Smooth muscle cell (in vitro differentiated cells): Measurements from ENCODE around the gene NEGR1. TPM values are rescaled to one million over a fixed set of nuclear protein-coding genes. Genes with fewer than 3 reads are reported as not detected.

ENCODE experiments used
- DNase-seq: peaks from one replicate; lab custom pipeline; 2025; ENCODE audit not compliant: unreplicated experiment; lab: John Stamatoyannopoulos, UW
- H2AFZ ChIP-seq: fragments of 200-600 bp; sonication (generic); 2 replicates; pipeline ENCODE4 v1.6.0; 2016; ENCODE audit warnings: antibody characterized with exemption, low read depth, mild to moderate bottlenecking
- H3F3A ChIP-seq: fragments of 200-600 bp; sonication (generic); 2 replicates; pipeline ENCODE4 v1.6.0; 2017; ENCODE audit warnings: antibody characterized with exemption, low read depth
- H3K27ac ChIP-seq: fragments of 200-600 bp; sonication (generic); 2 replicates; pipeline ENCODE4 v1.5.1; 2016; ENCODE audit warnings: low read depth, mild to moderate bottlenecking
- H3K27me3 ChIP-seq: fragments of 200-600 bp; sonication (generic); 2 replicates; pipeline ENCODE4 v1.6.1; 2016; ENCODE audit warnings: low read depth, mild to moderate bottlenecking
- H3K36me3 ChIP-seq: fragments of 200-600 bp; sonication (generic); 2 replicates; pipeline ENCODE4 v1.5.1; 2016; ENCODE audit warnings: low read depth
- H3K4me1 ChIP-seq: fragments of 200-600 bp; sonication (generic); 2 replicates; pipeline ENCODE4 v1.5.1; 2016; ENCODE audit warnings: low read depth
- H3K4me2 ChIP-seq: fragments of 200-600 bp; sonication (generic); 2 replicates; pipeline ENCODE4 v1.6.0; 2016; ENCODE audit warnings: mild to moderate bottlenecking
- H3K4me3 ChIP-seq: fragments of 200-600 bp; sonication (generic); 2 replicates; pipeline ENCODE4 v1.5.1; 2016; ENCODE audit warnings: mild to moderate bottlenecking
- H3K79me2 ChIP-seq: fragments of 200-600 bp; sonication (generic); 2 replicates; pipeline ENCODE4 v1.6.0; 2016; ENCODE audit warnings: low read depth, mild to moderate bottlenecking
- H3K9ac ChIP-seq: fragments of 200-600 bp; sonication (generic); 2 replicates; pipeline ENCODE4 v1.6.0; 2016; ENCODE audit warnings: low read depth
- H3K9me3 ChIP-seq: fragments of 200-600 bp; sonication (generic); replicated peaks from 2 replicates; pipeline ENCODE4 v1.5.1; 2016; ENCODE audit warnings: low read depth
- H4K20me1 ChIP-seq: fragments of 200-600 bp; sonication (generic); 2 replicates; pipeline ENCODE4 v1.6.0; 2016; ENCODE audit warnings: low read depth
- CTCF ChIP-seq: fragments of 200-600 bp; sonication (generic); IDR thresholded peaks from 2 replicates; pipeline ENCODE4 v1.5.1; 2017; ENCODE audit warnings: borderline replicate concordance, mild to moderate bottlenecking, antibody characterized with exemption; ENCODE audit not compliant: insufficient read depth, poor library complexity, severe bottlenecking
- WGBS: methylation state at CpG from one replicate; pipeline ENCODE4 v1.1.7; 2016; ENCODE audit warnings: low lambda C conversion rate; 5-methylcytosine and 5-hydroxymethylcytosine counted together
- polyA plus RNA-seq: library from polyadenylated mRNA; unstranded; fragments of >200 nt; fragmentation: Nextera tagmentation; extraction: Ambion mirVana; gene quantifications from 2 replicates; pipeline ENCODE4 v1.2.1, GENCODE V29; 2016
- total RNA-seq: library from RNA; depleted of rRNA; stranded (reverse); fragments of >200 nt; gene quantifications from 2 replicates; pipeline ENCODE4 v1.2.3, GENCODE V29; 2014

NEGR1 gene
- total and polyA plus RNA-seq, 2 experiments from 2014 or later, result 0.02 to 0.09 TPM

- no peak for DNase-seq
- Histone ChIP-seq H2AFZ (no peak overlapping the region), H3K9me3 (no peaks in the 10 kb centered on the region)
Measured at GRCh38 chr1:71600023-71600422, 682.3 kb downstream of the NEGR1 start.

GRCh38 chr1:71599306-71599705 lies 683.0 kb downstream of the NEGR1 start:
- H3K4me2 ChIP-seq, result no peak overlapping the region
- H3K4me1 ChIP-seq, result no peaks in the 10 kb centered on the region
- H3F3A ChIP-seq, result no peaks in the 10 kb centered on the region
- H3K27ac ChIP-seq, result no peak overlapping the region
- no peak overlapping the region for H3K9ac ChIP-seq
- no peak for DNase-seq
- WGBS, result 76% methylated on average over 1 of the region's 1 CpG
- H2AFZ ChIP-seq, result no peak overlapping the region
- no peak for TF ChIP-seq CTCF
- H3K9me3 ChIP-seq, result no peaks in the 10 kb centered on the region
- no peaks in the 10 kb centered on the region for H3K27me3 ChIP-seq
- H4K20me1 ChIP-seq, result no peaks in the 10 kb centered on the region
- no peak overlapping the region for H3K4me3 ChIP-seq
- no peaks in the 10 kb centered on the region for H3K79me2 ChIP-seq
- no peaks in the 10 kb centered on the region for H3K36me3 ChIP-seq

More at GRCh38 chr1:71600023-71600422, 682.3 kb downstream of the NEGR1 start:
- H3K4me2 ChIP-seq, result no peak overlapping the region
- 92% methylated on average over 2 of the region's 2 CpGs for WGBS
- H3K4me3 ChIP-seq, result no peak overlapping the region
- no peaks in the 10 kb centered on the region for H3K79me2 ChIP-seq
- H3K27me3 ChIP-seq, result no peaks in the 10 kb centered on the region
- no peaks in the 10 kb centered on the region for H3F3A ChIP-seq
- no peak overlapping the region for H3K27ac ChIP-seq
- no peaks in the 10 kb centered on the region for H3K36me3 ChIP-seq
- no peak overlapping the region for H3K9ac ChIP-seq
- H4K20me1 ChIP-seq, result no peaks in the 10 kb centered on the region
- no peak for TF ChIP-seq CTCF
- H3K4me1 ChIP-seq, result no peaks in the 10 kb centered on the region

- no peak for DNase-seq
- no peak overlapping the region for H3K4me2 ChIP-seq
Measured at GRCh38 chr1:71593523-71593922, 688.8 kb downstream of the NEGR1 start.

More at GRCh38 chr1:71593523-71593922, 688.8 kb downstream of the NEGR1 start:
- no peak for TF ChIP-seq CTCF
- no peaks in the 10 kb centered on the region for H3F3A ChIP-seq
- H3K27ac ChIP-seq, result no peak overlapping the region
- H3K36me3 ChIP-seq, result no peaks in the 10 kb centered on the region
- H3K9me3 ChIP-seq, result no peaks in the 10 kb centered on the region
- H3K4me1 ChIP-seq, result no peaks in the 10 kb centered on the region
- no peaks in the 10 kb centered on the region for H3K79me2 ChIP-seq
- H3K4me3 ChIP-seq, result no peak overlapping the region
- no peaks in the 10 kb centered on the region for H4K20me1 ChIP-seq
- no peaks in the 10 kb centered on the region for H3K27me3 ChIP-seq
- H2AFZ ChIP-seq, result no peak overlapping the region
- no peak overlapping the region for H3K9ac ChIP-seq
